SK-N-MC (cell line): ENCODE measurements around the gene ZNRF3.

ENCODE experiments used
- EZH2 ChIP-seq: fragments of 200-600 bp; sonication (generic); IDR thresholded peaks from one replicate; pipeline ENCODE4 v1.6.1; 2017; ENCODE audit warnings: antibody characterized with exemption
- FOXP2 ChIP-seq: optimal IDR thresholded peaks from 2 replicates; pipeline ENCODE3; 2011; ENCODE audit warnings: mild to moderate bottlenecking, moderate library complexity; ENCODE audit not compliant: insufficient read depth; ENCODE audit errors: extremely low read length, control extremely low read depth
- POLR2AphosphoS5 ChIP-seq: IDR thresholded peaks from 2 replicates; pipeline ENCODE4 v1.6.1; 2012; ENCODE audit warnings: mild to moderate bottlenecking, low read depth, low read length, borderline replicate concordance

GRCh38 chr22:28940441-28940840, 57.1 kb downstream of the ZNRF3 start:
- TF ChIP-seq EZH2 (no peak), POLR2AphosphoS5 (no peak), FOXP2 (no peak)
